ENCODE results near the gene HOTAIR.

The HOTAIR gene

DNA sequence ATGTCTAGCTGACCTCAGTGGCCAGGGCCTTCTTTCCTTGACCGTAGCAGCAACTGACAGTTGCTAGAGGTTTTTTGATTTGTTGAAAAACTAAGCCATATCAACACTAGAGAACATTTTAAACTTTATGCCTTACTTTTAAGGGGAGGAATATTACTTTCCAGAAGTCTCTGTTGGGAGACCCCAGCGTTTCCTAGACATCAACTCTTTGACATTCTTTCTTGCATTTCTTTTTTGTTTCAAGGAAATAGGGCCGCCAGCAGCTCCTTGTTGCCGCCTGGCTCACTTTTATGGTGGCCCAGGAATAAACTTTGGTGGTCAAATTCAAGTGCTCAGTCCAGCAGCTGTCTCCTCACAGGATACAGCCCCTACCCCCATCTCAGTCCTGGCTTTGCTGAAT, 4.3 kb downstream of the HOTAIR start:
- H3K36me3 ChIP-seq (ENCODE audit: control insufficient read depth, insufficient read depth, low read length) = no peaks in the 10 kb centered on the region
- H3K27me3 ChIP-seq (replicated peaks; ENCODE audit: control insufficient read depth, insufficient read depth, low read length) = peaks cover 11% of the 10 kb centered on the region
- H3K4me3 ChIP-seq (replicated peaks; ENCODE audit: low read depth, low read length) = no peak overlapping the region
- DNase-seq (ENCODE audit: extremely low read depth, insufficient read length) = no peak
- no peak for TF ChIP-seq CTCF (IDR thresholded peaks at IDR 0.05; ENCODE audit: insufficient read depth, low read length, poor library complexity, severe bottlenecking)

- H3K4me3 ChIP-seq (replicated peaks; ENCODE audit: low read depth, low read length) = no peak overlapping the region
- DNase-seq (ENCODE audit: extremely low read depth, insufficient read length) = no peak
- TF ChIP-seq CTCF (IDR thresholded peaks at IDR 0.05; ENCODE audit: insufficient read depth, low read length, poor library complexity, severe bottlenecking) = no peak
- no peaks in the 10 kb centered on the region for H3K36me3 ChIP-seq (ENCODE audit: control insufficient read depth, insufficient read depth, low read length)
- peaks cover 11% of the 10 kb centered on the region for H3K27me3 ChIP-seq (replicated peaks; ENCODE audit: control insufficient read depth, insufficient read depth, low read length)
Observed at GRCh38 chr12:53969588-53970259, 5.0 kb downstream of the HOTAIR start.

DNA sequence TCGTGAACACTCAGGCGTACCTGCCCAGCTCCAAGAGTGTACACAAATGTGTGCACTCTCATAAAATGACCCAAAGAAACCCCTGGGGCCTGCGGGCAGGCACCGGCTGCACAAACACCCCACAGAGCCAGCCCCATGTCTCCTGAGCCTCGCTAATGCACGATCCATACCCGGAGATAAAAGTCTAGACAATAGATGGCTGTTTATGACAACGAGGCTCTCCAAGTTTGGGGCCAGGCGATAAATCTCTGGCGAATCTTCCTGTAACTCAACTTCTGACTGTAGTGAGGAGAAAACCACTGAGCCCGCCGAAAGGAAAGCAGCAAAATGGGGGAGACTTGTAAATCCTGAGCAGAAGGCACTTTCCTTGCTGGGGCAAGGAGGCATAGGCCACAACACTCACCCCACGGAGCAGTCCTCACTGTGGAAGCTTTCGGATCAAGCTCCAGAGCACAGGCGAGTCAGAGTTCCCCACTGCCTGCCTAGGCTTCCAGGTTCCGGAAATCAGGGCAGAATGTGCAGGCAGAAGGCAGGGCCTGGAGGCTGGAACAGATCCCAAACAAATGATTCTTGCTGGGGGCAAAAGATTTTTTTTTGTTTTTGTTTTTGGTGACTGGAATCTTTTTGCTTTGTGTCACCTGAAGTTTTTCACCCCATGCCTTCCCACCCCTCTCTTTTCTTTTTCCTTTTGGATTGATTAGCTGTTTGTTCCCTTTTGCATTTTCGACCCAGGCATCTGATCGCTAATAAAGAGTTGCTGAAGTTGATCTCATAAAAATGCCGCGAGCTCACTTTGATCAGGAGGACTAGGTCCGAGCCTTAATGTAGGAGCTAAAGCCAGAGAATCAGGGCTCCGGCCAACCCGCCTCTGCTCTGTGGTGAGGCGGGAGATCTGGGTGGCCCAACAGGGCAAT, 6.3 kb downstream of the HOTAIR start:
- H3K4me3 ChIP-seq (replicated peaks; ENCODE audit: low read depth, low read length) = no peak overlapping the region
- no peak for DNase-seq (ENCODE audit: extremely low read depth, insufficient read length)
- no peak for TF ChIP-seq CTCF (IDR thresholded peaks at IDR 0.05; ENCODE audit: insufficient read depth, low read length, poor library complexity, severe bottlenecking)
- H3K36me3 ChIP-seq (ENCODE audit: control insufficient read depth, insufficient read depth, low read length) = no peaks in the 10 kb centered on the region
- peaks cover 11% of the 10 kb centered on the region for H3K27me3 ChIP-seq (replicated peaks; ENCODE audit: control insufficient read depth, insufficient read depth, low read length)

GRCh38 chr12:53967421-53967925, 7.3 kb downstream of the HOTAIR start:
- Histone ChIP-seq H3K27me3 (replicated peaks; ENCODE audit: control insufficient read depth, insufficient read depth, low read length) (peaks cover 11% of the 10 kb centered on the region), H3K4me3 (replicated peaks; ENCODE audit: low read depth, low read length) (no peak overlapping the region)
- no peak for DNase-seq (ENCODE audit: extremely low read depth, insufficient read length)

More at GRCh38 chr12:53967421-53967925, 7.3 kb downstream of the HOTAIR start:
- no peaks in the 10 kb centered on the region for H3K36me3 ChIP-seq (ENCODE audit: control insufficient read depth, insufficient read depth, low read length)
- TF ChIP-seq CTCF (IDR thresholded peaks at IDR 0.05; ENCODE audit: insufficient read depth, low read length, poor library complexity, severe bottlenecking) = no peak
